Peyer's patch (tissue), 4 donors: Measurements from ENCODE around the gene NRG3.

ENCODE experiments used
- CTCF ChIP-seq, 6 experiments: fragments of 450-650 bp in 4 of 6; fragments of 200-600 bp in 2 of 6; sonication (generic) in 1 of 6; IDR thresholded peaks; one replicate each; pipeline ENCODE4 v1.5.1; 2017 to 2019; ENCODE audit warnings: antibody characterized with exemption in 6 of 6, mild to moderate bottlenecking in 3 of 6, moderate library complexity in 1 of 6
- POLR2A ChIP-seq, 2 donors: fragments of 450-650 bp; IDR thresholded peaks; one replicate each; pipeline ENCODE4 v1.5.1; 2017; ENCODE audit warnings: antibody characterized with exemption in 2 of 2, mild to moderate bottlenecking in 2 of 2, moderate library complexity in 2 of 2

- TF ChIP-seq POLR2A (IDR thresholded peaks at IDR 0.05) = no peak
- TF ChIP-seq CTCF (IDR thresholded peaks at IDR 0.05) = no peak
These were observed 8.2 kb upstream of the NRG3 start for GRCh38 chr10:81866753-81867152.
